Measurements from ENCODE around the gene FAF1. TPM values are rescaled to one million over a fixed set of nuclear protein-coding genes. Genes with fewer than 3 reads are reported as not detected.

FAF1 gene
- total and polyA plus RNA-seq, 9 donors: 23.1 to 76.0 (median 57.1) TPM

DNA sequence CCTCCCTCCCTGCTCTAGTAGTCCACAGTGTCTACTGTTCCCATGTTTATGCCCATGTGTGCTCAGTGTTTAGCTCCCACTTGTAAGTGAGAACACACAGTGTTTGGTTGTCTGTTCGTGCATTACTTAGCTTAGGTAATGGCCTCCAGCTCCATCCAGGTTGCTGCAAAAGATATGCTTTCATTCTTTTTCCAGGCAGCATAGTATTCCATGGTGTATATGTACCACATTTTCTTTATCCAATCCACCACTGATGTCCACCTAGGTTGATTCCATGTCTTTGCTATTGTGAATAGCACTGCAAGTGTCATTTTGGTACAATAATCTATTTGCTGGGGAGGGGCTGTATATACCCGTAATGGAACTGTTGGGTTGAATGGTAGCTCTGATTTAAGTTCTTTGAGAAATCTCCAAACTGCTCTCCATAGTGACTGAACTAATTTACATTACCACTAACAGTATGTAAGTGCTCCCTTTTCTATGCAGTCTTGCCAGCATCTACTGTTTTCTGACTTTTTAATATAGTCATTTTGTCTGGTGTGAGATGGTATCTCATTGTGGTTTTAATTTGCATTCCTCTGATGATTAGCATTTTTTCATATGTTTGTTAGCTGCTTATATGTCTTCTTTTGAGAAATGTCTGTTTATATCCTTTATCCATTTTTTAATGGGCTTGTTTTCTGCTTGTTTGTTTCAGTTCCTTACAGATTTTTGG is 344.9 kb downstream of the FAF1 start:
- intact Hi-C loops (cut with DNase I): no loop called here
- TF ChIP-seq EP300 (IDR thresholded peaks at IDR 0.05): no peak
- TF ChIP-seq POLR2A (IDR thresholded peaks at IDR 0.05): no peak
- H3K4me3 ChIP-seq: no peak overlapping the region
- no peaks in the 10 kb centered on the region for H3K4me1 ChIP-seq (ENCODE audit: insufficient read depth)
- no peak overlapping the region for H3K27ac ChIP-seq
- H3K36me3 ChIP-seq: no peaks in the 10 kb centered on the region
- WGBS, 3 donors: 97 to 100% (median 98%) methylated on average over 2 of the region's 2 CpGs
- no peaks in the 10 kb centered on the region for H3K27me3 ChIP-seq
- no peak for DNase-seq
- H3K9me3 ChIP-seq: no peaks in the 10 kb centered on the region

DNA sequence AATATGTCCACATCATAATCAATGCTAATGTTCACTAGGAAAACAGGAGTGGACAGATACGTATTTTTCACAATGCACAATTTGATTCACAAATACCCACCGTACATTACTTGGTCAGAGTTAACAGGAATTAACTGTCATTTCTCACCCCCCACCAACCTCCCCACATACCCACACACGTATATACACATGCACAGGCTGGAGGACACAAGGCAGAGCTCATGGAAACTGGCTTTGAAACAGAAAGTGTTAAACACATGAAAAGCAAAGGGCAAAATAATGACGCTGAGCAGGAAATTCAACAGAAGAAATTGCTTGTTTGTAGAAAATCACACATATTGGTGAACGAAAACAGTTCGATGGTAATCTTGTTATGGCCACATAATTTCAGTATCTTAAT is 348.4 kb downstream of the FAF1 start:
- no peaks in the 10 kb centered on the region for H3K36me3 ChIP-seq
- DNase-seq: no peak
- H3K27me3 ChIP-seq: no peaks in the 10 kb centered on the region
- H3K27ac ChIP-seq: no peak overlapping the region
- no peaks in the 10 kb centered on the region for H3K4me1 ChIP-seq (ENCODE audit: insufficient read depth)
- TF ChIP-seq, protein P1, sequence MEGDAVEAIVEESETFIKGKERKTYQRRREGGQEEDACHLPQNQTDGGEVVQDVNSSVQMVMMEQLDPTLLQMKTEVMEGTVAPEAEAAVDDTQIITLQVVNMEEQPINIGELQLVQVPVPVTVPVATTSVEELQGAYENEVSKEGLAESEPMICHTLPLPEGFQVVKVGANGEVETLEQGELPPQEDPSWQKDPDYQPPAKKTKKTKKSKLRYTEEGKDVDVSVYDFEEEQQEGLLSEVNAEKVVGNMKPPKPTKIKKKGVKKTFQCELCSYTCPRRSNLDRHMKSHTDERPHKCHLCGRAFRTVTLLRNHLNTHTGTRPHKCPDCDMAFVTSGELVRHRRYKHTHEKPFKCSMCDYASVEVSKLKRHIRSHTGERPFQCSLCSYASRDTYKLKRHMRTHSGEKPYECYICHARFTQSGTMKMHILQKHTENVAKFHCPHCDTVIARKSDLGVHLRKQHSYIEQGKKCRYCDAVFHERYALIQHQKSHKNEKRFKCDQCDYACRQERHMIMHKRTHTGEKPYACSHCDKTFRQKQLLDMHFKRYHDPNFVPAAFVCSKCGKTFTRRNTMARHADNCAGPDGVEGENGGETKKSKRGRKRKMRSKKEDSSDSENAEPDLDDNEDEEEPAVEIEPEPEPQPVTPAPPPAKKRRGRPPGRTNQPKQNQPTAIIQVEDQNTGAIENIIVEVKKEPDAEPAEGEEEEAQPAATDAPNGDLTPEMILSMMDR (IDR thresholded peaks at IDR 0.05): no peak
- TF ChIP-seq EP300 (IDR thresholded peaks at IDR 0.05): no peak
- no peak for TF ChIP-seq POLR2A (IDR thresholded peaks at IDR 0.05)
- H3K4me3 ChIP-seq: no peak overlapping the region
- 52 to 78% (median 65%) methylated on average over 6 of the region's 6 CpGs for WGBS, 3 donors
- intact Hi-C loops (cut with DNase I): no loop called here
- H3K9me3 ChIP-seq: no peaks in the 10 kb centered on the region

DNA sequence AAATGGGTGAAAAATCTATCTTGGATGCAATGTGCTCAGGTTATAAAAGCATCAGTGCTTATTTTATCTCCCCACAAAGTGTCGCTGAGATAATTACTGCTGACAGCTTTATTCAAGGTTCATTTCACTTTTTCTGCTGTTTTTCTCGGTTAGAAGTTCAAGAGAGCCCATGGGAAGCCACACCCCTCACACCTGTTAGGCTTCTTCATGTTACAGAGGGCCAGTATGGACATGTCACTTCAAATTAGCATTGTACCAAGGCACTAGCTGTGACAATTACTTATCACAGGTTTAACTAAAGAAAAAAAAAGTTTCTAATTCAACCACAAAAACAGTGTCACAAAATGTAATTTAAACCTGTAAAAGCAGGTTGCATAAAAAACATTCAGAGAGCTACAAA is 349.5 kb downstream of the FAF1 start:
- WGBS, 3 donors: 45 to 53% (median 45%) methylated on average over 2 of the region's 2 CpGs

DNA sequence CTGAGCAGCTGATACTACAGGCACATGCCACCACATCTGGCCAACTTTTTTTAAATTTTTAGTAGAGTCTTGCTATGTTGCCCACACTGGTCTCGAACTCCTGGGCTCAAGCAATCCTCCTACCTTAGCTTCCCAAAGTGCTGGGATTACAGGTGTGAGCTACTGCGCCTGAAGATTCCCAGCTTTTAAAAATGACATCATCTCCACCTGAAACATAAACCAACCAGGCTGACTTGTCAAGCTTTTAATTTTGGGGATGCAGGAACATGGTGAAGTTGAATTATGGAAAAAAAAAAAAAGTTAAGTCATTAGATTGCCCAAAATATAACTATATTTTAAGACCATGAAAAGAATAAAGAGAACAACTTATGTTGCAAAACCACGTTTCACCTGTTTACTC is 350.6 kb downstream of the FAF1 start:
- no peak for DNase-seq
- TF ChIP-seq POLR2A (IDR thresholded peaks at IDR 0.05) (no peak), EP300 (IDR thresholded peaks at IDR 0.05) (no peak)
- TF ChIP-seq, protein P1 (IDR thresholded peaks at IDR 0.05): no peak
- Histone ChIP-seq H3K4me1 (ENCODE audit: insufficient read depth) (no peaks in the 10 kb centered on the region), H3K4me3 (no peak overlapping the region), H3K36me3 (no peaks in the 10 kb centered on the region), H3K27ac (no peak overlapping the region), H3K27me3 (no peaks in the 10 kb centered on the region), H3K9me3 (no peaks in the 10 kb centered on the region)
- WGBS, 3 donors: 96 to 100% (median 99%) methylated on average over 3 of the region's 3 CpGs
- intact Hi-C loops (cut with DNase I): no loop called here

More for the DNA sequence above, 349.5 kb downstream of the FAF1 start:
- H3K27ac ChIP-seq: no peak overlapping the region
- H3K4me1 ChIP-seq (ENCODE audit: insufficient read depth): no peaks in the 10 kb centered on the region
- no peak for DNase-seq
- H3K27me3 ChIP-seq: no peaks in the 10 kb centered on the region
- H3K4me3 ChIP-seq: no peak overlapping the region
- no peak for TF ChIP-seq EP300 (IDR thresholded peaks at IDR 0.05)
- TF ChIP-seq, protein P1 (IDR thresholded peaks at IDR 0.05): no peak
- no peak for TF ChIP-seq POLR2A (IDR thresholded peaks at IDR 0.05)
- H3K9me3 ChIP-seq: no peaks in the 10 kb centered on the region
- intact Hi-C loops (cut with DNase I): no loop called here
- no peaks in the 10 kb centered on the region for H3K36me3 ChIP-seq

DNA sequence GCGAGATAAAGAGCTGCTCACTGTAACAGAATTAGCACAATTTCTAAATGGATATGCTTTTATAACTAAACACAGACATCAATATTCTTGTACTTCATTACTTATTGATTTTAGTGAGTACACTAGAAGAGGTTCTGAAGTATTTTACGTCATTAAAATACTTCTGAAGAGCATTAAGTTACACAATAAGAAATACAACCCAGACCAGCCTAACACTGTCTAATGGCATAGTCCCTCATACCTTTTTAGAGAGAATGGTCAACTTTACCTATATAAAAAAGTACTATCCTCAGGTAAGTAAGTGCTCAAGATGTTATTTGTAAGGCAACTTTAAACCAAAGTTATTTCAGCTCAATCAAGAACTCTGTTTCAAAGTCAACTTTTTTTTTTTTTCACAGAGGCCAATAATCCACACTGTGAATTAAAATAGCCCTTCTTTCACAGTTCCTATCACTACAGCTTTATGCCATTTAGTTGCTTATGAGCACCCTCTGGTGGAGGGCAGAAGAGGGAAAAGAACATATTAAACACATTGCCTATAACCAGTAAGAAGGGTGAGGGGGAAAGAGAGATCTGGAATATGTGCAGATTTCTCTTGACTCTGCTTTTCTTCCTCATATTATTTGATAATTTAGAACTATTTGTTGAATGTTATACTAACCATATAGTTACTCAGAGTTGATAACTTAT is 354.7 kb downstream of the FAF1 start:
- Histone ChIP-seq H3K36me3 (no peaks in the 10 kb centered on the region), H3K27ac (no peak overlapping the region), H3K4me1 (ENCODE audit: insufficient read depth) (no peaks in the 10 kb centered on the region), H3K27me3 (no peaks in the 10 kb centered on the region), H3K4me3 (no peak overlapping the region), H3K9me3 (no peaks in the 10 kb centered on the region)
- TF ChIP-seq POLR2A (IDR thresholded peaks at IDR 0.05) (no peak), EP300 (IDR thresholded peaks at IDR 0.05) (no peak)
- TF ChIP-seq, protein P1 (IDR thresholded peaks at IDR 0.05): no peak
- 96 to 97% (median 97%) methylated on average over 2 of the region's 2 CpGs for WGBS, 3 donors
- DNase-seq: no peak
- intact Hi-C loops (cut with DNase I): no loop called here

Measured in ovary (tissue), 9 donors.